CD14-positive monocyte (primary cell): ENCODE measurements around the gene INPP5A. TPM values are rescaled to one million over a fixed set of nuclear protein-coding genes. Genes with fewer than 3 reads are reported as not detected.

Source experiments
- DNase-seq, 3 donors: peaks; one replicate each; pipeline ENCODE4 v3.0.0-alpha.2; 2011 to 2022
- H2AFZ ChIP-seq: 2 replicates; pipeline ENCODE4 v1.6.0; 2012; ENCODE audit warnings: mild to moderate bottlenecking, low read depth, low read length, inconsistent platforms; ENCODE audit not compliant: insufficient read depth, poor library complexity, severe bottlenecking
- H3K27ac ChIP-seq, 2 donors: 1 replicate in 1 of 2; 2 replicates in 1 of 2; pipeline ENCODE4 v1.5.1; 2012 to 2013; ENCODE audit warnings: low read length in 2 of 2, control low read depth in 1 of 2, inconsistent platforms in 1 of 2, low read depth in 1 of 2, mild to moderate bottlenecking in 1 of 2
- H3K27me3 ChIP-seq, 2 donors: one replicate each; pipeline versions ENCODE4 v1.6.0 to v1.6.1; 2011 to 2013; ENCODE audit warnings: low read length in 2 of 2; ENCODE audit not compliant: control insufficient read depth in 2 of 2, insufficient read depth in 2 of 2
- H3K36me3 ChIP-seq, 2 donors: replicated peaks in 1 of 2; 1 replicate in 1 of 2; 2 replicates in 1 of 2; pipeline versions ENCODE4 v1.5.1 to v1.6.1; 2012 to 2013; ENCODE audit warnings: low read length in 2 of 2, control low read depth in 1 of 2, inconsistent platforms in 1 of 2, mild to moderate bottlenecking in 1 of 2; ENCODE audit not compliant: insufficient read depth in 2 of 2, control insufficient read depth in 1 of 2
- H3K4me1 ChIP-seq, 2 donors: 1 replicate in 1 of 2; 2 replicates in 1 of 2; pipeline versions ENCODE4 v1.5.1 to v1.6.1; 2012 to 2013; ENCODE audit warnings: low read length in 2 of 2, control low read depth in 1 of 2, inconsistent platforms in 1 of 2, mild to moderate bottlenecking in 1 of 2, moderate library complexity in 1 of 2; ENCODE audit not compliant: insufficient read depth in 2 of 2, control insufficient read depth in 1 of 2
- H3K4me2 ChIP-seq: replicated peaks from 2 replicates; pipeline ENCODE3; 2012; ENCODE audit warnings: low read length, moderate library complexity, mild to moderate bottlenecking; ENCODE audit not compliant: poor library complexity, severe bottlenecking; ENCODE audit errors: extremely low read depth
- H3K4me3 ChIP-seq, 3 experiments: fragments of 200-600 bp in 1 of 3; sonication (generic) in 1 of 3; replicated peaks in 1 of 3; 1 replicate in 2 of 3; 2 replicates in 1 of 3; pipeline ENCODE4 v1.5.1; 2011 to 2013; ENCODE audit warnings: low read length in 3 of 3, mild to moderate bottlenecking in 3 of 3, control low read depth in 2 of 3, low read depth in 2 of 3, inconsistent platforms in 1 of 3, moderate library complexity in 1 of 3
- H3K79me2 ChIP-seq: 2 replicates; pipeline ENCODE4 v1.6.0; 2012; ENCODE audit warnings: mild to moderate bottlenecking, control low read depth, inconsistent platforms, low read length, moderate library complexity; ENCODE audit not compliant: insufficient read depth
- H3K9ac ChIP-seq: 2 replicates; pipeline ENCODE4 v1.6.0; 2017; ENCODE audit warnings: low read length, mild to moderate bottlenecking; ENCODE audit not compliant: insufficient read depth, poor library complexity, severe bottlenecking
- H3K9me3 ChIP-seq, 2 donors: replicated peaks in 1 of 2; 1 replicate in 1 of 2; 2 replicates in 1 of 2; pipeline versions ENCODE4 v1.5.1 to v1.6.1; 2012 to 2013; ENCODE audit warnings: low read length in 2 of 2, control low read depth in 1 of 2; ENCODE audit not compliant: control insufficient read depth in 1 of 2, insufficient read depth in 1 of 2
- H4K20me1 ChIP-seq: 2 replicates; pipeline ENCODE4 v1.6.0; 2012; ENCODE audit warnings: mild to moderate bottlenecking, low read length, control low read depth, moderate library complexity; ENCODE audit not compliant: insufficient read depth
- H3K27ac Mint-ChIP-seq, 7 donors: one replicate each; pipeline ENCODE4 v1.8.0; 2020; ENCODE audit warnings: mild to moderate bottlenecking in 7 of 7, mixed read lengths in 7 of 7, moderate library complexity in 6 of 7, inconsistent platforms in 2 of 7
- H3K27me3 Mint-ChIP-seq, 3 donors: one replicate each; pipeline ENCODE4 v1.8.0; 2021 to 2022; ENCODE audit warnings: low read depth in 3 of 3, mild to moderate bottlenecking in 3 of 3, mixed read lengths in 3 of 3, moderate library complexity in 3 of 3, inconsistent platforms in 1 of 3
- H3K36me3 Mint-ChIP-seq, 2 donors: one replicate each; pipeline ENCODE4 v1.8.0; 2020; ENCODE audit warnings: mixed read lengths in 2 of 2, inconsistent platforms in 1 of 2, mild to moderate bottlenecking in 1 of 2
- H3K4me1 Mint-ChIP-seq: one replicate; pipeline ENCODE4 v1.8.0; 2020; ENCODE audit warnings: mild to moderate bottlenecking, mixed read lengths
- H3K4me3 Mint-ChIP-seq, 2 donors: one replicate each; pipeline ENCODE4 v1.8.0; 2020; ENCODE audit warnings: mild to moderate bottlenecking in 2 of 2, mixed read lengths in 2 of 2, moderate library complexity in 1 of 2
- H3K9me3 Mint-ChIP-seq, 7 donors: one replicate each; pipeline ENCODE4 v1.8.0; 2020 to 2022; ENCODE audit warnings: mixed read lengths in 7 of 7, mild to moderate bottlenecking in 6 of 7, moderate library complexity in 6 of 7, inconsistent platforms in 2 of 7
- CTCF ChIP-seq: fragments of 200-600 bp; IDR thresholded peaks from one replicate; pipeline ENCODE4 v1.8.0; 2022; ENCODE audit warnings: antibody characterized with exemption, mild to moderate bottlenecking
- WGBS: methylation state at CpG from one replicate; pipeline ENCODE4 v1.1.5; 2013; ENCODE audit warnings: missing lambda C conversion rate; ENCODE audit not compliant: insufficient coverage; 5-methylcytosine and 5-hydroxymethylcytosine counted together
- intact Hi-C, 2 donors: fragments of 100-400 bp; cut with micrococcal nuclease; formaldehyde crosslinking; loops; one replicate each; pipeline versions ENCODE4 v1.15.0 to v1.15.1; 2023
- polyA plus RNA-seq, 3 donors: library from polyadenylated mRNA; depleted of rRNA in 1 of 3; unstranded in 2 of 3; stranded (reverse) in 1 of 3; fragments of 300-500 nt in 2 of 3; fragments of >200 nt in 1 of 3; fragmentation: Illumina TruSeq in 2 of 3; gene quantifications; 1 replicate in 2 of 3; 2 replicates in 1 of 3; pipeline ENCODE4 v1.2.3, GENCODE V29; 2012 to 2021

INPP5A gene
- polyA plus RNA-seq, 3 donors: 0.87 to 17.2 (median 2.9) TPM

- Histone ChIP-seq H2AFZ (no peak overlapping the region), H3K4me2 (no peak overlapping the region), H3K27ac (no peak overlapping the region), H3K9ac (no peak overlapping the region), H3K27me3 (no peaks in the 10 kb centered on the region), H3K36me3 (peaks cover 13 to 47% of the 10 kb centered on the region in 2 donors), H3K9me3 (peaks cover 37 to 43% of the 10 kb centered on the region in 2 donors), H4K20me1 (peaks cover 35% of the 10 kb centered on the region), H3K79me2 (no peaks in the 10 kb centered on the region), H3K4me1 (no peaks in the 10 kb centered on the region), H3K4me3 (no peak overlapping the region)
- H3K9me3 Mint-ChIP-seq: peaks cover 23 to 38% (median 28%) of the 10 kb centered on the region in 7 donors
- intact Hi-C loops: no loop called here
- peaks cover 0 to 3% (median 0%) of the 10 kb centered on the region in 3 donors for H3K27me3 Mint-ChIP-seq
- peaks cover 32 to 52% of the 10 kb centered on the region in 2 donors for H3K36me3 Mint-ChIP-seq
- H3K4me1 Mint-ChIP-seq: peaks cover 10% of the 10 kb centered on the region
- no peak for TF ChIP-seq CTCF
- WGBS: 95% methylated on average over 21 of the region's 21 CpGs
- H3K27ac Mint-ChIP-seq: peak overlapping the region in 1 of 7 donors; percentile 8
- no peak for DNase-seq
- H3K4me3 Mint-ChIP-seq: no peak overlapping the region
Measured at GRCh38 chr10:132687181-132687892, 149.8 kb downstream of the INPP5A start.

GRCh38 chr10:132687893-132688579 is 150.4 kb downstream of the INPP5A start:
- Histone ChIP-seq H3K4me1 (no peaks in the 10 kb centered on the region), H3K9ac (no peak overlapping the region), H3K36me3 (peaks cover 13 to 47% of the 10 kb centered on the region in 2 donors), H2AFZ (no peak overlapping the region), H4K20me1 (peaks cover 35% of the 10 kb centered on the region), H3K4me2 (no peak overlapping the region), H3K4me3 (no peak overlapping the region), H3K27ac (no peak overlapping the region), H3K9me3 (peaks cover 37 to 43% of the 10 kb centered on the region in 2 donors), H3K79me2 (no peaks in the 10 kb centered on the region), H3K27me3 (no peaks in the 10 kb centered on the region)
- Mint-ChIP-seq H3K27me3 (peaks cover 0 to 3% (median 0%) of the 10 kb centered on the region in 3 donors), H3K36me3 (peaks cover 32 to 52% of the 10 kb centered on the region in 2 donors), H3K27ac (peak overlapping the region in 1 of 7 donors; percentile 19), H3K4me1 (peaks cover 10% of the 10 kb centered on the region), H3K4me3 (no peak overlapping the region), H3K9me3 (peaks cover 24 to 40% (median 31%) of the 10 kb centered on the region in 7 donors)
- TF ChIP-seq CTCF: no peak
- no peak for DNase-seq
- intact Hi-C loops: no loop called here
- 92% methylated on average over 11 of the region's 14 CpGs for WGBS
